NOMO-1 treated with dmso at 0.1 percent for 144 hours (cell line): ENCODE measurements around the gene RBP3.

ENCODE experiments used
- DNase-seq: peaks from one replicate; lab custom pipeline; 2025; ENCODE audit not compliant: unreplicated experiment; lab: John Stamatoyannopoulos, UW

The RBP3 gene

GRCh38 chr10:47336387-47337134, 11.6 kb upstream of the RBP3 start:
- DNase-seq: no peak

GRCh38 chr10:47337310-47337709, 10.9 kb upstream of the RBP3 start:
- no peak for DNase-seq

- DNase-seq: no peak
Measured at GRCh38 chr10:47339186-47339735, 8.9 kb upstream of the RBP3 start.

- peak; percentile 79 for DNase-seq
Measured at GRCh38 chr10:47339759-47340607, 8.2 kb upstream of the RBP3 start.

- peak; percentile 60 for DNase-seq
Measured at GRCh38 chr10:47340608-47341170, 7.5 kb upstream of the RBP3 start.

GRCh38 chr10:47344996-47345870, 2.9 kb upstream of the RBP3 start:
- no peak for DNase-seq

GRCh38 chr10:47346581-47347302, 1.4 kb upstream of the RBP3 start:
- no peak for DNase-seq

GRCh38 chr10:47347303-47347675, 874 bp upstream of the RBP3 start:
- no peak for DNase-seq

- no peak for DNase-seq
Measured at GRCh38 chr10:47348661-47349470, 703 bp downstream of the RBP3 start.

- no peak for DNase-seq
Measured at GRCh38 chr10:47349516-47349915, 1.4 kb downstream of the RBP3 start.

- no peak for DNase-seq
Measured at GRCh38 chr10:47349941-47350371, 1.8 kb downstream of the RBP3 start.

GRCh38 chr10:47350671-47351640, 2.8 kb downstream of the RBP3 start:
- DNase-seq: no peak

GRCh38 chr10:47351899-47352815, 4.0 kb downstream of the RBP3 start:
- no peak for DNase-seq

GRCh38 chr10:47353351-47353750, 5.2 kb downstream of the RBP3 start:
- DNase-seq: no peak

GRCh38 chr10:47354165-47354564, 6.0 kb downstream of the RBP3 start:
- no peak for DNase-seq

- DNase-seq: no peak
Measured at GRCh38 chr10:47354900-47355299, 6.7 kb downstream of the RBP3 start.

- no peak for DNase-seq
Measured at GRCh38 chr10:47356708-47357107, 8.5 kb downstream of the RBP3 start.
